Glomerular endothelial cell (primary cell): ENCODE measurements around the gene KCNK18. TPM values are rescaled to one million over a fixed set of nuclear protein-coding genes. Genes with fewer than 3 reads are reported as not detected.

ENCODE experiments used
- DNase-seq: peaks from one replicate; pipeline ENCODE4 v3.0.0-alpha.2; 2011; ENCODE audit warnings: low read depth, low spot score; ENCODE audit errors: extremely low read depth
- total RNA-seq: library from RNA; depleted of rRNA; stranded (reverse); fragments of >200 nt; gene quantifications from 2 replicates; pipeline ENCODE4 v1.2.3, GENCODE V29; 2015

The KCNK18 gene
- total RNA-seq, 1 donor from 2014 or later, result not detected

DNA sequence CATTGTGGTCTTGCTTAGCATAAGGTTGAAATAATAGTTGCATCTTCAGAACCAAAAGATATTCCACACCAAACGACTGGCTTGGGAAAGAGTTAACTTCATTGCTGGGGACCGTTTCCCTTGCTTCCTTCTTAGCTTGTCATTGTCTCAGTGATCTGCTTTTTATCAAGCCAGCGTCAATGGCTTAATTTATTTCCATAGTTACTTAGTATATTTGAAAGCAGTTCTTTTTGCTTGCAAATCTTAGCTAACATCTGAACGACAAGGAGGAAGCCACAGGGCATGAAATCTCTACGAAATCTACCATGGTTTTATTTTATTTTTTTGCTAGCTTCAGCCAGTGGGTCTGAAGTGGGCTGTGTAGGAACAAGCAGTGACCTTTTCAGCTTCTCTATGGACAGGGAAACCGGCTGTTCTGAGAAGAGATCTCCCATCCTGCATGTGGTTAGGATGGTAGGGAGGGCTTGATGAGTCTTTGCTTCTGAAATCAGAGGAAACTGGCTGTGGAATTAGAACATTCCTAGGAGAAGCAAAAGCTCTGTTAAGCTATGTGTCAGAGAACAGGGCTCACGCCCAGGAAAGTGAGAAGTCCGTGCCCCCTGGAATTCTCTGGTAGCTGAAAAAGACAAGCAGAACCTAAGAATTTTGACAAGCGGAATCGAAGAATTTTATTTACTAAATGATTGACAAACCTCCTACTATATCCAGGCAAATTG is 51.6 kb downstream of the KCNK18 start:
- no peak for DNase-seq

DNA sequence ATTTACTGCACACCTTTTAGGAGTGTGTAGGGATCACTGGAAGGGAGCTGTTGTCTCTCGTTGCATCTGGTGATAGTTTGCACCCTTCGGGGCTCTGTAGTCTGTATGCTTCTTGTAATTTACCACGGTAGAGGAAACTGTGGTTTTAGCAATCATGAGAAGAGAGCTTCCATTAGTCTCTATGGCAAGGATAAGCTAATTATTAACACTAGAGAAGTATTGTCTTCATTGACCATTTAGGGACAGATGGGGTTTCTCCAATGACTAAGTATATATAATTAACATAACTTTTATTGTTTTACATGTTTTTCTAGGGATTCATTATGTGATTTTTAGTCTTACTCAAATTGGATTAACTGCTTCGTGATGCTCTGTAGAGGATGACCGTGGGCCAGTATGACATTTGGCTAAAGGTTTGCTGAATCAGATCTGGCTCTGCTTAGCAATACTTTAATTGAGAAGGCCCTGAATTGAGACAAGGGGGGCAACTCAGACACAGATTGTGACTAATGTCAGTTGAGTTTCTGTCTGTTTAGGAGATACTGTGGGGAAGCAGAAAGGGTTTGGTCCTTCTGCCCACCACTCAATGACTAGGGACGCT is 52.3 kb downstream of the KCNK18 start:
- no peak for DNase-seq

DNA sequence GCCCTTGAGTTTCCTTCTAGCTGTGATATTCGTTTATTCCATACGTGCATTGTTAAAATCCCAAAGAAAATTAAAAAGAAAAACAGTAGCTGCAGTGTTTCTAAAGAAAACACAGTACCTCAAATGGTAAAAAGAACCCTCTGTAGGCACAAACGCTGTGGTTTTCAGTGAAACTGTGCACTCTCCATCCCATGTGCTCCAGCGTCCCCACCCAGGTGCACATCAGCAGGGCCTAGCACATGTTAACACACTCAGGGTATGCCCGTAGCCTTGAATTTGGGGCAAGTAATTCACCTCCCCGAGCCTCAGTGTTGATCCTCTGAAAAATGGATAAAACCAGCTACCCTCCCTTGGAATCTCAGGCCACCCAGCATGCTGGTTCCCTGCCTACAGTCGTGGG is 53.1 kb downstream of the KCNK18 start:
- no peak for DNase-seq

DNA sequence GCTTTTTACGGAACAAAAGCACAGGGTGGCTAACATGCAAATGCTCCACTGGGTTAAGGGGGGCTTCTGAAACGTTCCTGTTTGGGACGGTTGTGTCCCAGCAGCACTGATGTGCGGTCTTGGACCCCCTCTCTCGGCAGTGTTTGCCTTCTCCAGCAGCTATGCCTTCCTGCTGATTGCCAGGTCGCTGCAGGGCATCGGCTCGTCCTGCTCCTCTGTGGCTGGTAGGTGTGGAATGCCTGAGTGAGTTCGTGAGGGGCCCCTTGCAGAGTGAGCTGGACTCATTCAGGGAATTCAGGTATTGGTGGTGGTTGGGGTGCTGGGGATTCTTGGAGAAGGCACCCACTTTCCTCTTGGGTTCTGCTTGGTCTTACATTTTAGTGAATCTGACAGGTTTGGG is 56.6 kb downstream of the KCNK18 start:
- no peak for DNase-seq

DNA sequence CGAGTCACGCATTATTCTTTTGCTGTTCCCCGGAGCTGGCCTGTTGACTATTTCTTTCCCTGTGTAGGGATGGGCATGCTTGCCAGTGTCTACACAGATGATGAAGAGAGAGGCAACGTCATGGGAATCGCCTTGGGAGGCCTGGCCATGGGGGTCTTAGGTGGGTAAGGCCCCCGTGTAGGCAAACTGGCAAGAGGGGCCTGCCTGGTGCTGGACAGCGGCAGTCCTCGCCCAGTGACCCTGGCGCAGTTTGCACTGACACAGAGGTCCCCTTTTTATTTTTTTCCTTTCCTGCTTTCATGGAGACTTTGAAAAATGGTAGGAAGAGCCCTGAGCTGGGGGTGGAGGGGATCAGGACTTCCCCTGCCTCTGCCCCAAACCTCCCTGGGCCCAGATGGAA is 57.0 kb downstream of the KCNK18 start:
- no peak for DNase-seq

DNA sequence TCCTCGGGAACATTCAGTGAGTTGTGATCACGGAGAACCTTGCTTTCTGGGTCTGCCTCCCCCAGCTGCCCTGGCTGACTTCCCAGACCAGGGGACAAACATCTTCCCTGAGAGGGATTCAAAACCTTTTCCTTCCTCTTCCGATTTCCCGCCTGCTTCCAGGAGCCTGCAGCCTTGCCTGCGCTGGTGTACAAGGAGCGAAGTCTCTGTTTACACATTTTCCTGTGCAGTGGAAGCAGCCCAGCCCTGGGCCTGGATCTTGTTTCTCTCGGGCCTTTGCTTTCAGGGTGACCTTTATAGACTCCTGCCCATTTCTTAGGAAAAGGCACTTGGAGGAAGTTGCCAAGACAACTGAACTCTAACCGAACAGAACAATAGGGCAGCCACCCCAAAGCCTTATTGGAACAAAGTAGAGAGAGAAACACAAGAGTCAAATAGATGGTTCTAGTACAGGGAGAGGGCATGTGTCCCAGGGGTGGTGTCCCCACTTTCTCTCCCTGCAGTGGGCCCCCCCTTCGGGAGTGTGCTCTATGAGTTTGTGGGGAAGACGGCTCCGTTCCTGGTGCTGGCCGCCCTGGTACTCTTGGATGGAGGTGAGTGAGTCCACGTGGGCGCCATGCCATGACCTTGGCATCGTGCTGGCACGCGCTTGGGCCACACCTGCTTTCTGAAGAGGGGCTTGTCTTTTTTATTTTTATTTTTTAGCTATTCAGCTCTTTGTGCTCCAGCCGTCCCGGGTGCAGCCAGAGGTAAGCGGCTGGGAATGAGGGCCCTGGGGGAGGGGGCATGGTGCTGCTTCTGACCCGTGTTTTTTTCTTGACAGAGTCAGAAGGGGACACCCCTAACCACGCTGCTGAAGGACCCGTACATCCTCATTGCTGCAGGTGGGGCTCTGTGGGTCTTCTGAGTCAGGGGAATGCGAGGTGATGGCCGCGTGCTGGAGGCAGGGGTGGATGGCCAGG is 57.8 kb downstream of the KCNK18 start:
- DNase-seq, result no peak

DNA sequence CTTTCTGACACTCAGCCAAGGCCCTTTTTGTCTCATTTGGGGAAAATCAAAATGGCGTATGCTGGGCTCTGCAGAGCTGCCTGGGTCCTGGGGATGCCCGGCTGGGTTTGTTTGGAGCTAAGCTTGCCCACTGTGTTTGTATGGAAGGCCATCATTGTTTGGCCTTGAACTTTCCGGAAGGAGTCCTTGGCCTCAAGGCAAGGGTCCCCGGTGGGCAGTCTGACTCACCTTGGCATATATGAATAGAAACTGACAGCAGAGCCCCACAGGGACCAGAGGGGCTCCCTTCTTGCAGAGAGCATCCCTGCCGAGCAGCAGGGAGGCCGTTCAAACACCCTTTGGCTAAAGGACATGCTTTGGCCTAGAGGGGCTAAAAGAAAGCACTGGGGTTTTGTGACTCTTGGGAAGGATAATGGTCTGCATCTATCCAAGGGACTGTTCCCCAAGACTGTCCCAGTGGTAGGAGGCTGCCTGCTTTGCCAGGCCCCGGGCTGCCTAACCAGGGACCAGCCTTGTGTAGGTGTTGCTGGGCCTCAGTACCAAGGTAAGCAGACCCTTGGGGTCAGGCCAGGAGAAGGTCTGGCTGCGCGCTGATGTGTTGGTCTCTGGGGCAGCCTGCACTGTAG is 58.7 kb downstream of the KCNK18 start:
- no peak for DNase-seq

DNA sequence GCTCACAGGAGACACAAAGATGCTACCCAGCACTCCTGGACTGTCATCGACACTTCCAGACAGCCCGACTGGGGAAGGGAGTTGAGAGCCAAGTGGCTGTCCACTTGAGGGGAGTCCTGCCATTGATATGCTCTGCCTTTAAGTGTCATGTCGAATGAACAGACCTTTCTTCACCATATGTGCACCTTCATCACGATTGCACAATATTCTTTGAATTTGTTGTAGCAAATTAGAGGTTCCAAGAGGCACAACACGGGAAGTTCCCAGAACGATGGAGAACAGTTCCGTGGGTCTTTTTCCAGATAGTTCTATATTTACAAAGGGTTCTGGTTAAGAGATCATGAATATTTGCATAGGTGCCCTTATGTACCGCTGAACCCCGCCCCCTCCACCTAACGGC is 59.6 kb downstream of the KCNK18 start:
- no peak for DNase-seq

DNA sequence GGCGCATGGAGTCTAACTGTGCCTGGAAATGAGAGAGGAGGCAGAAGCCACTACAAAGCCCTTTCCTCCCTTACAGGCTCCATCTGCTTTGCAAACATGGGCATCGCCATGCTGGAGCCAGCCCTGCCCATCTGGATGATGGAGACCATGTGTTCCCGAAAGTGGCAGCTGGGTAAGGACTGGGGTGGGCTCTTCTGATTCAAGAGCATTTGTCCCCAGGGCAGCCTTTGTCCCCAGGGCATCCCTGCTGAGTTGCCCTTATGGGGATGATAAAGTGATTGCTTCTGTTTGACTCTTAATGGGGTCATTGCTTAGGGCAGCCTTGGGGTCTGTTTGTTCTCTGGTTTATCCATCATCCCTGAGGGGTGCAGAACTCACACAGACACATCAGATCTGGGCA is 60.4 kb downstream of the KCNK18 start:
- DNase-seq, result no peak

DNA sequence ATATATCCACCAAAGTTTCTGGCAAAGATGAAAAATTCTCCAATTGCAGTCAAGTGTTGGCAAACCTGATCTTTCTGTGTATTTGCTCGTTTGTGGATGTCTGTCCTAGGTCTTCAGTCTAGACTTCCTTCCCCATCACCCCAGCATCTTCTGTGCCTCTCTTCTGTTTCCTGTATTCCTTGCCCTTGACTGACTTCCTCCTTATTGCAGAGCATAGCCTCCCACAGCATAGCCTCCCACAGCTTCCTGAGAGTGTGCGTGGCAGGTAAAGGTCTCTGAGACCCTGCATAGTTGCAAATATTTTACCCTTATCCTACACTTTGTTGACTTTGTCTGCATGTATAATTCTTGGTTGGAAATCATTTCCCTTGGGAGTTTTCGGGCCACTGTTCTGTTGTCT is 62.0 kb downstream of the KCNK18 start:
- DNase-seq, result no peak

Other genes starting within 250 kb of the KCNK18 start
- 10.2 and 16.8 TPM in 2 replicates for gene SHTN1, start 192.3 kb upstream of the KCNK18 start, total RNA-seq
- gene VAX1, start 59.2 kb upstream of the KCNK18 start, total RNA-seq, result not detected in 2 replicates
- 0.10 TPM in 1 of 2 replicates, not detected in the other for gene SLC18A2, start 43.6 kb downstream of the KCNK18 start, total RNA-seq
- gene PDZD8, start 178.0 kb downstream of the KCNK18 start, total RNA-seq, result 15.0 and 23.2 TPM in 2 replicates